ENCODE data around the gene RNF17. TPM values are rescaled to one million over a fixed set of nuclear protein-coding genes. Genes with fewer than 3 reads are reported as not detected.

Gene RNF17
- total RNA-seq, 1 donor from 2014 or later, result 0.58 TPM

- no peak for TF ChIP-seq CTCF (IDR thresholded peaks at IDR 0.05; ENCODE audit: insufficient read depth, low read length, poor library complexity, severe bottlenecking)
- Histone ChIP-seq H3K4me3 (ENCODE audit: low read depth, low read length) (no peak overlapping the region), H3K36me3 (ENCODE audit: control insufficient read depth, insufficient read depth, low read length) (no peaks in the 10 kb centered on the region), H3K27me3 (ENCODE audit: control insufficient read depth, insufficient read depth, low read length) (no peaks in the 10 kb centered on the region)
- no peak for DNase-seq (ENCODE audit: low read depth)
Observed at GRCh38 chr13:24921003-24921402, 157.0 kb downstream of the RNF17 start.

- Histone ChIP-seq H3K27me3 (ENCODE audit: control insufficient read depth, insufficient read depth, low read length) (no peaks in the 10 kb centered on the region), H3K36me3 (ENCODE audit: control insufficient read depth, insufficient read depth, low read length) (no peaks in the 10 kb centered on the region), H3K4me3 (ENCODE audit: low read depth, low read length) (peak overlapping the region; percentile 97)
- no peak for DNase-seq (ENCODE audit: low read depth)
- no peak for TF ChIP-seq CTCF (IDR thresholded peaks at IDR 0.05; ENCODE audit: insufficient read depth, low read length, poor library complexity, severe bottlenecking)
Observed at GRCh38 chr13:24921881-24922280, 157.9 kb downstream of the RNF17 start.

- H3K4me3 ChIP-seq (ENCODE audit: low read depth, low read length), result peak overlapping the region; percentile 97
- no peaks in the 10 kb centered on the region for H3K36me3 ChIP-seq (ENCODE audit: control insufficient read depth, insufficient read depth, low read length)
- no peaks in the 10 kb centered on the region for H3K27me3 ChIP-seq (ENCODE audit: control insufficient read depth, insufficient read depth, low read length)
- no peak for DNase-seq (ENCODE audit: low read depth)
- TF ChIP-seq CTCF (IDR thresholded peaks at IDR 0.05; ENCODE audit: insufficient read depth, low read length, poor library complexity, severe bottlenecking), result no peak
Observed at GRCh38 chr13:24922387-24922744, 158.4 kb downstream of the RNF17 start.

GRCh38 chr13:24922745-24923591 is 159.0 kb downstream of the RNF17 start:
- peak; percentile 90 for DNase-seq (ENCODE audit: low read depth)
- Histone ChIP-seq H3K4me3 (ENCODE audit: low read depth, low read length) (peak overlapping the region; percentile 97), H3K27me3 (ENCODE audit: control insufficient read depth, insufficient read depth, low read length) (no peaks in the 10 kb centered on the region), H3K36me3 (ENCODE audit: control insufficient read depth, insufficient read depth, low read length) (no peaks in the 10 kb centered on the region)
- no peak for TF ChIP-seq CTCF (IDR thresholded peaks at IDR 0.05; ENCODE audit: insufficient read depth, low read length, poor library complexity, severe bottlenecking)

GRCh38 chr13:24925318-24926231 is 161.6 kb downstream of the RNF17 start:
- Histone ChIP-seq H3K4me3 (ENCODE audit: low read depth, low read length) (no peak overlapping the region), H3K36me3 (ENCODE audit: control insufficient read depth, insufficient read depth, low read length) (no peaks in the 10 kb centered on the region), H3K27me3 (ENCODE audit: control insufficient read depth, insufficient read depth, low read length) (no peaks in the 10 kb centered on the region)
- no peak for DNase-seq (ENCODE audit: low read depth)
- no peak for TF ChIP-seq CTCF (IDR thresholded peaks at IDR 0.05; ENCODE audit: insufficient read depth, low read length, poor library complexity, severe bottlenecking)
